GM18858 (cell line): Measurements from ENCODE around the gene SCAMP3.
"Not testable (repeated sequence)": the region's sequence is repeated elsewhere in the genome, so short reads cannot be mapped to it uniquely, and the experiment has no call there.

Source experiments
- ATAC-seq: cut with Tn5 transposase; IDR thresholded peaks from one replicate; pipeline ENCODE4 v1.9.1; 2021; ENCODE audit not compliant: unreplicated experiment

The SCAMP3 gene

DNA sequence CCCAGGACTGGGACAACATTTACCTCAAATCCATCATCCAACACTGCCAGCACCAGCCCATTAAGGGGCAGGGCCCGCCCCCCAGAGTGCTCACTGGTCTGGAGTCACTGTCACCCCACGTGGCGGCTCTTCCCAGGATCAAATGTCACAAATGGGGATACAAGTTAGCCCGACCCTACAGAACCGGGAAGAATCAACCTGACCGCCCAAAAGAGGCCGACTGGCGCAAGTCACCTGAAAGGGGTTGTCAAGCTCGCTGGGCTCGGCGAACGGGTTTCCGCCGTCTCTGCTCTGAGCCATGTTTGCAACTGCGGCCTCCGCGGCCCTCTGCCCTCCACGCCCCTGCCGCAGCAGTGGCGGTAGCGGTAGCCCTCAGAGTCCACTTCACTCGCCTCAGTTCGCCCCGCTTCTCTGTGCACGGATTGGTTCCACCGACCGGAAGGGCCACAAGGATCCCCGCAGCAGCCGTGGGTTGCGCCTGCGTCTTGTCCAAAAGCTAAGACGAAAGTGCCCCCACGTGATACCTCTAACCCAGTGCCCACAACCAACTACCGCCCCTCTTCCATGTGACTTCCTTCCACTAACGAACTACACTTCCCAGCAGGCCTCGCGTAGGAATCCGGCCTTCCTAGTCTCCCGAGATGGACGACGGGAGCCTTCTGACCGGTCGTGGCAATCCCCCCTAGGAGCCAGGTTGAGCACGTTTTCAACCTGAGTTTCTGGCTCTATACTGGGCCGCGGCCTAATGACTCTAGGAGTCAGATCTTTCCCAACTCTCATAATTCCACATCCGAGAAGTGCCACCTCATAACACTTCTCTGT lies at the start of gene SCAMP3:
Gene SCAMP3 (minus strand): TSS at position 509 of the 822 bp plus-strand sequence. CDS start 209 bp downstream, at position 300.
- ATAC-seq: peak; percentile 78

DNA sequence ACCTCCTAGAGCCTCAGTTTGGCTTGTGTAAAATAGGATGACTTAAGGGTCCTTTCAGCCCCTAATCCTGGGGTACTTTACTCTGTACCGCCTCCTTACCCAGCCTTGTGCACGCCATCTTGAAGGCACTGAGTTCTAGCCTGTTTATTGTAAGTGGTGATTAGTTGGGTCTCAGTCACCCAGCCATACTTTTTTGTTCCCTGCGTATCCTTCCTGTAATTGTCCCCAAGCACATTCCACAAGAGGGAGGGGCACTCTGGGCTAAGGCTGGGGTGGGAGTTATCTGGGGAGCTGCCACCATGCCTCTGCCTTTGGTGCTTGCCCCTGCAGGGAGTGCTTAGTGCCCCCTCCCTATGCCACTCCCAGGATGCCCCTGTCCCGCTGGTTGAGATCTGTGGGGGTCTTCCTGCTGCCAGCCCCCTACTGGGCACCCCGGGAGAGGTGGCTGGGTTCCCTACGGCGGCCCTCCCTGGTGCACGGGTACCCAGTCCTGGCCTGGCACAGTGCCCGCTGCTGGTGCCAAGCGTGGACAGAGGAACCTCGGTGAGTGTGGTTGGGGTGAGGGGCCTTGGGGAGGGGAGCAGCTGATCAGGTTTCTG lies 47.4 kb upstream of the SCAMP3 start:
- ATAC-seq: no peak

DNA sequence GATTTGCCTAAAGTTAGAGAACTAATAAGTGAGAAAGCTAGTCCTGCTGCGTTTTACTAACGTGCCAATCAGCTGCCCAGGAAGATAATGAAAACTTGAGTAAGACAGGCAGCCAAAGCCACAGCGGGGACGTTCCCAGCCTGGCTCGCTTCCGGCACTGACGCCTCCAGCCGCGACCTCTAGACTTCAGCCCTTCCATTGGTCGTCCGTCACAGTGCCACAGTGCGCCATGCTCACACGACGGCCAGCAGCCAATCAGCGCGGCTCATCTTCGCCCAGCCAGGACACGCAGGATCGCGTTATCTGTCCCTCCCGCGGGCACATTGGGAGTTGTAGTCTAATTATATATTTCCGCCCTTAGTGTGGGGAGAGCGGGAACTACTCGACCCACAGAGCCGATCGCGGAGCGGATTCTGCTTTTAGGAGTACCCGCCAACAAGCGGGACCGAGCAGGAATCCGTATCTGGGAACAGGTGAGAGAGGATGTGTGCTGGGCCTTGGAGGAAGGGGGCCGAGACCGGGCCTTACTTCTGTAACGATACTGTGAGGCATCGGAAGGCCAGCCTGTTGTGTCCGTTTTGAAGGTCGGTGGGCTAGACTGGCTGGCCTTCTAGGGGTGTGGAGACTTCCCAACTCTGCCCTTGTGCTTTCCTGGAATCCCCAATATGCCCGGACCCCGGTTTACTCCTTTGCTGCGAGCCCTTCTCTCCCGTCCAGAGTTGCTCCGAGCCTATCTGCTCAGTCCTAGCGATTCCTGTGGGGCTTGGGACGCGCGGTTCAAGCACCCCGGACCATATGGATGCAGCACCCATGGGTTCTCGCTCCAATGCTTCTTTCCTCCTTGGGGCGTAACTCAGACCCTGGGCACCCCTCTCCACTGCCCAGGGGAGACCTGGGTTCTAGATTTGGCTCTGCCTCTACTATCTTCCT lies 46.6 kb upstream of the SCAMP3 start, which contains the start of gene FDPS:
Gene FDPS (plus strand): TSS at position 374 of the 930 bp plus-strand sequence. CDS start 924 bp downstream, outside the sequence.
- ATAC-seq: peak; percentile 90

DNA sequence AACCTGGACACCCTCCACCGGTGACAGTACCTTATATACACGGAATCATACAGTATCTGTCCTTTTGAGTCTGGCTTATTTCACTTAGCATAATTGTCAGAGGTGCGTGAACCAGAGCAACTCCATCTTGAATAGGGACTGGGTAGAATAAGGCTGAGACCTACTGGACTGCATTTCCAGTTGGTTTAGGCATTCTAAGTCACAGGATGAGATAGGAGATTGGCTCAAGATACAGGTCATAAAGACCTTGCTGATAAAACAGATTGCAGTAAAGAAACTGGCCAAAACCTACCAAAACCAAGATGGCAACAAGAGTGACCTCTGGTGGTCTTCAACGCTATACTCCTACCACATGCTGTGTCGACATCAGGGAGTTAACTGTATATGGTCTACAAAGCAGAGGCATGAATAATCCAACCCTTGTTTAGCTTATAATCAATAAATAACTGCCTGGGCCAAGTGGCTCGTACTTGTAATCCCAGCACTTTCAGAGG lies 45.1 kb upstream of the SCAMP3 start:
- ATAC-seq: no peak

DNA sequence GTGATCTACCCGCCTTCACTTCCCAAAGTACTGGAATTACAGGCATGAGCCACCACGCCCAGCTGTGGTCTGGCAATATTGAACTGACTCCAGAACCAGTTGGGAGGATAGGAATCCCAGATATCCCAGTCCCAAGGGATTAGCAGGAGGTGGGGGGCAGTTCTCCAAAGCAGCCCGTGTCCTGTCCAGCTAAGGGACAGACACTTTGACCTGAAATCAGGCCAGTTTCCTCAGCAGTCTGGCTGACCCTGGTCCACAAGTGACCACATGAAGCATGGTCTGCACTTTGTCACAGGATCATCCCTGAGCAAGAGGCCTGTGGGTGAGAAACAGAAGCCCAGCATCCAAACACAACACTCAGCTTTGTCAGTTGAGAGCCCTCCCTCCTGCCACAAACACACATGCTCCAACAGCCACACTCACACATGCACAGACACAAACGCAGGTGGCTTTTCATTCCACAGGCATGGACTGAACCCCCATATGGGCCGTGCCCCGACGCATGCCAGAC lies 43.8 kb upstream of the SCAMP3 start:
- no peak for ATAC-seq

DNA sequence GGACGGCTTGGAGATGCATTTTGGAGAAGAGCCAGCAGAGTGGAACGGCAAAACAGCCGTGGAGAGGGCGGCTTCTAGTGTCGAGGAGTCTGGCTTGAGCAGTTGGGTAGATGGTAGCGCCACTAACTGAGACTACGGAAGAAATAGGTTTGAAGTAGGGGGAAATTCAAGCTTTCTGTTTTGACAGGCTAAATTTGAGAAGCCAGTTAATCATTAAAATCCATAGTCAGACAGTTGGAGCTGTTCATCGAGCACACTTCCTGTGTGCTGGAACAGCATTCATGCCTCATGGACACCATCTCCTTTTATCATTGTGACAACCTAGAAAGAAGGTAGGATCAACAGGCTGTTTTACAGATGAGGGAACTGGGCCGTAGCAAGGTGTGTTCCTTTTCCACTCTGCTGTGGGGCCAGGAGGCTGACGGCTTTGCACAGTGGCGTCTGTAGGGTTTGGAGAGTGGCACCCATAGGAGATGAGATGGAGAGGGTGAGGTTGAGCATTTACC lies 42.5 kb upstream of the SCAMP3 start:
- no peak for ATAC-seq

DNA sequence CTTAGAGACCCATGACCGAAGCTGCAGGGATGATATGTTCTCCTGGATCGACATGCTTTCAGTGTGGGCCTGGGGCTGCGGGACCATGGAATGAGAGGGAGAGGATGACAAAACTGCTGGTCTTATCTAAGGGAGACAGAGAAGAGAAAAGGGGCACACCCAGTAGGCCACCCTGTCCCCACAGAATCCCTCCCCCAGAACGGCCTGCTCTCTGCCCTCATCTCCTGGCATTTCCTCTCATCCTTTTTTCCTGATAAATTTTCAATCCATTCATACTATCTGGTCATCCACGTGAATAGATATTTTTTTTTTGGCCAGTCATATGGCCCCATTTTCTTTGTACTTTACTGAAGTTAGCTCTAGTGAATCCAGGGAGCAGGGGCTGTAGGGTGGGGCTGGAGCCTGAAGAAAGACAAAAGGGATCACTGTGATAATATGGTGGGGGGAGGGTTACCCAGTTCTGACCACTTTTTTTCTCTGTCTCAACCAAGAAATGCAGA lies 39.2 kb upstream of the SCAMP3 start, which contains the start of gene PKLR:
Gene PKLR (minus strand): TSS at position 97 of the 500 bp plus-strand sequence. CDS start 43 bp downstream, at position 54.
- no peak for ATAC-seq

DNA sequence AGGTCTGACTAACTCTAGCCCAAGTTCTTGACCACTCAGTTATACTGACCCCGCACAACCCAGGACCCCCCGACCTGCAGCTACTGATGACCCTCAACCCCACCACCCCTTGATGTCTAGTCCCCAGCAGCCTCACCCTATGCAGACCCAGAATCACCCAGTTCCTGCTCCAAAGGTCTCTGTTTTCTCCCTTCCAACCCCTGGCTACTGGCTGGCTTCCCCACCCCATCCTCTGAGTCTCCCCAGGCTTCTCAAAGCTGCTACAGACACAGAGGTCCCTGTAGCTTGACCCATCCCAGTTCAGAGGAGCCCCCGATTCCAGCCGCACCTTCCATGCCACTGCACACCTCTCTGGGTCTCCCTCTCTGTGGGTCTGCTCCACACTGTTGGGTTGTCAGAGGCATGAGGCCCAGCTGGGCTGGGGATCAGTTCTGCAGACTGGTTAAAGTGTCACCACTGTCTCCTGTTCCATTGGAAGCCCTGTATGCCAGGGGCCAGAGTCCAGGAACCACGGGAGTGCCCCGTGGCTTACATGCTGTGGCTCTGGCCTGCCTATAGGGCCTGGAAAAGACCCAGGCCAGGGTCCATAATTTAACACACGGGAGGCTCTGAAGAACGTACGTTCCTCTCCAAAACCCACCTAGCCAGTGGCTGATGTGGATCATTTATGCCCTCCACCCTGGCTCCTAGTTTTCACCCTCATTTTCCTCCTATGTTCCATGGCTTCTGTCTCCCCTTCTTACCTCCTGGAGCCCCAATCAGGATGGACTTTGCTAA lies 38.6 kb upstream of the SCAMP3 start:
- ATAC-seq: no peak

DNA sequence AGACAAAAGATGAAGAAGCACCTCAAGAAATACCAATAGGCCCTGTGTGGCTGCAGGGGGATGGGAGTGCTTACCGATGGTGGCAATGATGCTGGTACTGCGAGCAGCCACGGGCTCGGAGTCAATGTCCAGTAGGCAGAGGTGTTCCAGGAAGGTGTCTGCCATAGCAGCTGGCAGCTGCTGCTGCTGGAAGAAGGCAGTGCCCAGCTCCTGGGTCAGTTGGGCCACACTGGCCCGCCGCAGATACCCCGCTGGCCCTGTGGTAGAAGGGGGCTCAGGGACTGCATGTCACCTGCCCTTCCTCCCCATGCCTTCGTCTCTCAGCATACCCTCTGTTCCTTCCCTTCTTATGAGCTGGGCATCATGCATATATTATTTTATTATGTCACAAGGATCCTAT lies 37.9 kb upstream of the SCAMP3 start:
- no peak for ATAC-seq

DNA sequence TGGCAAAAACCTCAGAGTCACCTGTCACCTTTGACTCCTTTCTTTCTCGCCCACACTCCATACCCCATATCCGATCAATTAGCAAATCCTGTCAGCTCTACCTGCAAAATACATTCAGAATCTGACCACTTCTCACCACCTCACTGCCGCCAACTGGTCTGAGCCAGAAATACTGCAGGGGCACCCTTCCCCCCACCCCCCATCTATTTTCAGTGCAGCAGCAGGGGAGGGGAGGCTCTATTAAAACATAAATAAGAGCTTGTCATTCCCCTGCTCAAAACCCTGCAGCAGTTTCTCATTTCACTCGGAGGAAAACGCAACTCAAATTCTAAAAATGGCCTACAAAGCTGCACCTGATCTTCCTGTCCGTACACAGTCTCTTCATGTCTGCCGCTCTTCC lies 35.2 kb upstream of the SCAMP3 start:
- no peak for ATAC-seq

DNA sequence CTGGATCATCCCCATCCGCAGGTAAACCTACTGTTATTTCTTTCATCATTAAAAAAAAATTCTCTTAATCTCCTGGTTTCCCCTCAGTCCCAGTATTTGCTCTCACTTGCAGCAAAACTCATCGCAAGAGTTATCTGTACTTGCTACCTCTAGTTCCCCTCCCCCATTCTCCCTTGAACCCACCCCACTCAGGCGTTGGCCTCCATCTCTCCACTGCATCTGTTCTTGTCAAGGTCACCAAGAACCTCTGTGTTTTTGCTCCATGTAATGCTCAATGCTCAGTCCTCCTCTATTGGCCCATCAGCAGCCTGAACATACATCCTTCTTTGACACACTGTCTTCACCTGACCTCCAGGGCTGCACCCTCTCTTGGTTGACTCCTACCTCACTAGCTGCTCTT lies 34.5 kb upstream of the SCAMP3 start:
- ATAC-seq: no peak

DNA sequence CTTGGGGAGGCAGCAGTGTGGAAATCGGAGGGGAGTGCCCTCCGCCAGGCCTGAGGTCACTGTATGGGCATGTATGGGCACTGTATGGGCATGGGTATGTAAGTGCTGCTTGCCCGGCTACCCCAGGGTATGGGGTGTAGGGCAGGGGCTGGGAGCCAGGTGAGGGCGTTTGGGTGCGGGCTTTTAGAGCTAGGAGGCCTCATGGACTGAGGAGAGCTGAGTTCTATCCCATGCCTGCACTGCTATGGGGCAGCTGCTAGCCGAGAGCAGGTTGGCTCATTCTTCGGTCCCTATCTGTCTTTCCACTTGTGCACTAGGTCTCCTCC lies 33.7 kb upstream of the SCAMP3 start:
- no peak for ATAC-seq

DNA sequence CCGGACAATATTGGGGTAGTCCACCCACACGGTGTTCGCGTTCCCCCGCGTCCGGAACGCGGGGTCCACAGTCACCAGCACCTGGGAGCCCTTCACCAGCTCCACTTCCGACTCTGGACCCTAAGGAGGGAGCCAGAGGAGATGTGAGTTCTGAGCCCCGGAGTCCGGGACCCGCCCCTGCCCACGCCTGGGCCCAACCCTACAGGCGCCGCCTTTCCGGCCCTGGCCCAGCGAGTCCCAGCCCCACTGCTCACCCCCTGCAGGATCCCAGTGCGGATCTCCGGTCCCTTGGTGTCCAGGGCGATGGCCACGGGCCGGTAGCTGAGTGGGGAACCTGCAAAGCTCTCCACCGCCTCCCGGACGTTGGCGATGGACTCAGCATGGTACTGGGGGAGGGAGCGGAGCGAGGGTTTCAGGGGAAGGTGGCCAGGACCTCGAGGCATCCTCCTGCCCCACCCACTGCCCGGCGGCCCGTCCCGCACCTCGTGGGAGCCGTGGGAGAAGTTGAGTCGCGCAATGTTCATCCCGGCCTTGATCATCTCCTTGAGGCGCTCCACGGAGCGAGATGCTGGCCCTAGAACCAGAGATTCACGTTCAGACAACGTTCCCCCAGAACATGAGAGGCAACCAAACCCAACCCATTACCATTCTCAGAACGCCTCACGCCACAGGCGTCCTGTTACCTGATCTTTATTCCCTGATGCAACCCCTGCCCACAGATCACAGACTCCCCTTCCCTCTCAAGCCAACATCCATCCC lies 33.2 kb upstream of the SCAMP3 start:
- no peak for ATAC-seq

DNA sequence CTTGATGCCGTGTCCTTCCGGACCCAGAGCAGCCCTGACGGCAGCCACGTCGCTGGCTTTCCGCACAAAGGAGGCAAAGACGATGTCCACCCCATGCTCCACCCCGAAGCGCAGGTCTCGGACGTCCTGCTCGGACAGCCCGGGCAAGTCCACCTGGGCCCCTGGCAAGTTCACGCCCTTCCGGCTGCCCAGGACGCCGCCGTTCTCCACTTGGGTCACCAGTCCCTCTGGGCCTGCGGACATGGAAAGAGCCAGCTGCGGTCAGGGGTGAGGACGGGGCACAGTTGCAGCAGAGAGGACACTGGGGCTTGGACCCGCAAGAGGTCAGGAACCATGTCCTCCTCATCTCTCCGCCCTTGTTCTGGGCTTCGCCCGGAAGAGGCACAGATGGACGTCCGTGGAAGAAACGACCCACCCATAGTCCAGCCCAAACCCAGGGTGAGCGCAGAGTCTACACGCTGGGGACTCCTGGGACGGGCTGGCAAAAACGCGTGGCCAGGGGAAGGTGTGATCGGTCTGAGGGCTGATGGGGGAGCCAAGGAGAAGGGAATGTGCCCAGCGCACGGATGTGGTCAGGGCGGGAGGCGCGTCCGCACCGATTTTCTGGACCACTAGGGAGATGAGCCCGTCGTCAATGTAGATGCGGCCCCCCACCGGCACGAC lies 32.5 kb upstream of the SCAMP3 start:
- ATAC-seq: no peak

DNA sequence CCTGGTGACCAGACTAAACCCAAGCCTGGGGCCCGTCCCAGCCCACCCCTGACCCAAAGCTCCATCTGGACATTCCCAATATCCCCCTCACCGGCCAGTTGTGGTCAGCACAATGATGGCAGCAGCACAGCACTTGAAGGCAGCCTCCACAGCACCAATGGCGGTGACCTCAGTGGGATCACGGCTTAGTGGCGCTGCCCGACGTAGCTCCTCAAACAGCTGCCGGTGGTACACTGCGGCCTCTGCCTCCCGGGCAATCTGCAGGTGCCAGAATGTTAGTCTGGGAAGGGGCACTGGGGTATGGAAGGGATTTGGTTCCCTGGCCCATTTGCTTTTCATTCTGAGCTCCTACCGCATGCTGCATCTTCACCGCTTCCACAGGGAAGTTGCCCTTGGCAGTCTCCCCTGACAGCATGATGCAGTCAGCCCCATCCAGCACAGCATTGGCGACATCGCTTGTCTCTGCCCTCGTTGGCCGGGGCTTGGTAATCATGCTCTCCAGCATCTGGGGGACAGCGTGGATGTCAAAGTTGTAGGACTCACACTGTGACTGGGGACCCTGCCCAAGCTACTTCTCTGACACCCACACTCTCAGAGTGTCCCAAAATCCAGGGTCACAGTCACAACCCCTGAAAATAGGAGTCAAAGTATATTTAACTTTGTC lies 31.1 kb upstream of the SCAMP3 start:
- no peak for ATAC-seq

DNA sequence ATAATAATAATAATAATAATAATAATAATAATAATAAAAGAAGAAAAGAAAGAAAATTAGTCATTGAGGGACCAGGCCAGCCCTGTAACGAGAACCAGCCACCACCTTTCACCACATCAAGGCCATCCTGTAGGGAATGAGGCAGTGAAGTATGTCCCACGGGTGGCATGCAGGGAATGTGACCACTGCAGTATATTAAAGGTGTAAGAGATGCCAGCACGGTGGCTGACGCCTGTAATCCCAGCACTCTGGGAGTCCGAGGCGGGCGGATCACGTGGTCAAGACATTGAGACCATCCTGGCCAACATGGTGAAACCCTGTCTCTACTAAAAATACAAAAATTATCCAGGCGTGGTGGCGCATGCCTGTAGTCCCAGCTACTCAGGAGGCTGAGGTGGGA lies 28.8 kb upstream of the SCAMP3 start:
- not testable (repeated sequence) for ATAC-seq

DNA sequence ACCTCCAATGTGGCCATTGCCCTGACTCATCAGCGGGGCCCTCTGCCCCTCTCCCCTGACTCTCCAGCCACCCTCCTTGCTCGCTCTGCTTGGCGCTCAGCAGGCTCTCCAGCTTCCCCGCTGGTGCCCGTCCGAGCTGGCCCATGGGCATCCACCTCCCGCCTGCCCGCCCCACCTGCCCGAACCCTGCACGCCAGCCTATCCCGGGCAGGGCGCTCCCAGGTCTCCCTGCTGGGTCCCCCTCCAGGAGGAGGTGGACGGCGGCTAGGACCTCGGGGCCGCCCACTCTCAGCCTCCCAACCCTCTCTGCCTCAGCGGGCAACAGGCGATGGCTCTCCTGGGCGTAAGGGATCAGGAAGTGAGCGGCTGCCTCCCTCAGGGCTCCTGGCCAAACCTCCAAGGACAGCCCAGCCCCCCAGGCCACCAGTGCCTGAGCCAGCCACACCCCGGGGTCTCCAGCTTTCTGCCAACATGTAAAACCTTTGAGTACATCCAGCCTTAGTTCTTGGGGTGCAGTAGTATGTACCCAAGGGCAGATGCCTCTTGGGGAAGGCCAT lies 25.9 kb upstream of the SCAMP3 start:
- ATAC-seq: no peak

DNA sequence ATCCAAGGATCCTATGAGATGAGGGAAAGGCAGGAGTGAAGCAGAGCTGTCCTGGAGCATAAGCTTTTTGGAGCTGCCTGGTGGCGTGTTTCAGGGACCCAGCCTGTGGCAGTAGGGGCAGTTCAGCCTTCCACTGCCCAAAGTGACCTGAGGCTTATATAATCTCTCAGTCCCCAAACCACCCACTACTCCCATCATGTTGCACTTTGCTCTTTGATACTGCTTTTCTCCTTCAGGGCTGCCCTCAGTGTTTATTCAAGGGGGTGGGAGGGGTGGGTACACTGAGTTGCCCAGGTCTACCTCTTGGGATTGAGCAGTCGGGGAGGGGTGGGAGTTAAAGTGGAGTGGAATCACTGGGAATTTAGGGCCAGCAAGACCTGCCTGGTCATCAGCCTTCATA lies 24.4 kb upstream of the SCAMP3 start:
- no peak for ATAC-seq
